GM23338 (cell line): Measurements from ENCODE around the gene ZNF92. TPM values are rescaled to one million over a fixed set of nuclear protein-coding genes. Genes with fewer than 3 reads are reported as not detected.

Source experiments
- CREB1 ChIP-seq: fragments of 250-450 bp; sonication (Bioruptor Pico); IDR thresholded peaks from 2 replicates; pipeline ENCODE4 v1.5.0; 2020; ENCODE audit warnings: low read depth, mild to moderate bottlenecking, moderate library complexity
- CTCF ChIP-seq, 2 experiments: fragments of 200-600 bp in 1 of 2; sonication (generic) in 1 of 2; conservative IDR thresholded peaks; 2 replicates each; pipeline versions ENCODE4 v1.5.1 to v1.6.1; 2016 to 2017; ENCODE audit warnings: antibody characterized with exemption in 2 of 2, low read depth in 2 of 2, mild to moderate bottlenecking in 2 of 2, moderate library complexity in 1 of 2
- EZH2 ChIP-seq: fragments of 200-600 bp; sonication (generic); IDR thresholded peaks from one replicate; pipeline ENCODE4 v1.8.0; 2017; ENCODE audit warnings: antibody characterized with exemption, mild to moderate bottlenecking, low read depth; ENCODE audit not compliant: unreplicated experiment
- EZH2phosphoT487 ChIP-seq: fragments of 200-600 bp; sonication (generic); IDR thresholded peaks from one replicate; pipeline ENCODE4 v1.8.1; 2018; ENCODE audit warnings: antibody characterized with exemption; ENCODE audit not compliant: unreplicated experiment
- JUNB ChIP-seq: IDR thresholded peaks from one replicate; pipeline ENCODE4 v1.6.1; 2016; ENCODE audit warnings: antibody characterized with exemption; ENCODE audit not compliant: unreplicated experiment
- NANOG ChIP-seq: IDR thresholded peaks from 2 replicates; pipeline ENCODE4 v1.6.1; 2016; ENCODE audit warnings: antibody characterized with exemption, borderline replicate concordance
- POLR2AphosphoS5 ChIP-seq: IDR thresholded peaks from 2 replicates; pipeline ENCODE4 v1.6.1; 2016; ENCODE audit warnings: antibody characterized with exemption, low read depth
- REST ChIP-seq: IDR thresholded peaks from one replicate; pipeline ENCODE4 v1.6.1; 2018; ENCODE audit warnings: antibody characterized with exemption; ENCODE audit not compliant: unreplicated experiment
- polyA plus RNA-seq: library from polyadenylated mRNA; unstranded; fragments of >200 nt; fragmentation: Nextera tagmentation; extraction: Ambion mirVana; gene quantifications from 2 replicates; pipeline ENCODE4 v1.2.1, GENCODE V29; 2016
- total RNA-seq: library from RNA; depleted of rRNA; stranded (reverse); fragments of >200 nt; shearing (Covaris generic); gene quantifications from 2 replicates; pipeline ENCODE4 v1.2.3, GENCODE V29; 2014

The ZNF92 gene
- total and polyA plus RNA-seq, 2 experiments from 2014 or later = 25.3 to 56.3 TPM

- TF ChIP-seq CTCF (conservative IDR thresholded peaks at IDR 0.05; ENCODE audit: low read depth in 2 of 2) = no peak
- no peak for TF ChIP-seq EZH2phosphoT487
- TF ChIP-seq EZH2 = no peak
- TF ChIP-seq POLR2AphosphoS5 = no peak
- no peak for TF ChIP-seq REST
- no peak for TF ChIP-seq JUNB
- TF ChIP-seq NANOG = no peak
- no peak for TF ChIP-seq CREB1
Observed at GRCh38 chr7:65449505-65449852, 75.8 kb downstream of the ZNF92 start (continued).
